ENCODE measurements around the gene BICDL1.

Gene BICDL1

DNA sequence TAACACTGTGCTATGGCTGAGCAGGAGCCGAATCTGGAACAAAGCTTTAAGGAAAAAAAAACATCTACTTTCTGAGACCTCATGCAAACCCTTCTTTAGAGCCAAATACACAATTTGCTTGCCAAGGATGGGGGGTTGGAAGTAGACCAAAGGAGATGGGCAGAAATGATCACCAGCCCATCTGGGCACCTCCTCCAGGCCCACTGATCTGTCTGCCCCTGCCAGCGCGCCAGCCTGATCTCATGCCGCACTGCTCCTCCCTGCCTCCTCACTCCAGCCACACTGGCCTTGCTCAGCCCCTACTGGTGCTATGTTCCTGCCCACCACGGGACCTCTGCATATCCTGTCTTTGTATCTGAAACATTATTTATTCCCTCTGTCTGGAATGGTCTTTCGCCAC, 152.3 kb downstream of the BICDL1 start:
- no peak for TF ChIP-seq CTCF (IDR thresholded peaks at IDR 0.05)

DNA sequence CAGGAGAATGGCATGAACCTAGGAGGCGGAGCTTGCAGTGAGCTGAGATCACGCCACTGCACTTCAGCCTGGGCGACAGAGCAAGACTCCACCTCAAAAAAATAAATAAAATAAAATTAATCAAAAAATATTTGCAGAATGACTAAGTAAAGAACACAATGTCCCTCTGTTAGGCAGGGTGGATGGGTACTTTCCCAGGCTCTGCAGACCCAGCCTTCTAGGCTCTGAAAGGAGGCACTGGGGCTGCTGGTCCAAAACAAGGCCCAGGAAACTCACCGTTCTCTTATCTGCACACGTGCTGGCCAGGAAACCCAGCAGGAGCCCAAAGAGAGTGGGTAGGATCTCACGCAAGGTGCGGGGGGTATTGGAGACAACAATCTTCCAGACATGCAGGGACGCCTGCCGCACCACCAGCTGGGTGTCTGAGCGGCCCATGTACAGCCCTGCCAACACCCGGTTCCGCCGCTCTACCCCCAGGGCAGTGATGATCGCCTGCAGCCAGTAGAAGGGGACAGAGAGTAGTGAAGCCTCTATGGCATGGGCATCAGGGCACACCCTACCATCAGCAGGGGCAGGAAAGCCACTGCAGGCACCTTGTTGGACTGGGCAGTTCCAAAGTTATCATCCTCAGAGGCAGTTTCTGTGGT, 153.3 kb downstream of the BICDL1 start:
- TF ChIP-seq CTCF (IDR thresholded peaks at IDR 0.05) = no peak

All from LNCAP (cell line).